NB4 (cell line): ENCODE measurements around the gene COTL1.
A peak's percentile ranks its signal among the peaks of the same experiment; 100 is the strongest.

ENCODE experiments used
- DNase-seq: peaks from one replicate; pipeline ENCODE4 v3.0.0; 2010; ENCODE audit warnings: low read depth
- H3K4me3 ChIP-seq: one replicate; pipeline ENCODE4 v1.5.1; 2011; ENCODE audit warnings: mild to moderate bottlenecking, low read depth, low read length, moderate library complexity
- CTCF ChIP-seq: IDR thresholded peaks from one replicate; pipeline ENCODE4 v1.5.1; 2012; ENCODE audit warnings: low read depth, low read length
- MAX ChIP-seq: IDR thresholded peaks from 2 replicates; pipeline ENCODE4 v1.6.1; 2011; ENCODE audit warnings: low read depth, low read length
- MYC ChIP-seq: IDR thresholded peaks from 2 replicates; pipeline ENCODE4 v1.6.1; 2011; ENCODE audit warnings: low read depth, low read length
- POLR2A ChIP-seq: IDR thresholded peaks from 2 replicates; pipeline ENCODE4 v1.6.1; 2011; ENCODE audit warnings: mild to moderate bottlenecking; ENCODE audit not compliant: insufficient read length; ENCODE audit errors: extremely low read depth

Gene COTL1

GRCh38 chr16:84614968-84615813 lies 2.7 kb downstream of the COTL1 start:
- H3K4me3 ChIP-seq, result no peak overlapping the region
- no peak for TF ChIP-seq POLR2A
- no peak for TF ChIP-seq CTCF
- TF ChIP-seq MYC, result no peak
- TF ChIP-seq MAX, result no peak

GRCh38 chr16:84614623-84614967 lies 3.3 kb downstream of the COTL1 start:
- H3K4me3 ChIP-seq, result no peak overlapping the region
- TF ChIP-seq CTCF (no peak), POLR2A (no peak), MAX (no peak), MYC (no peak)
- no peak for DNase-seq

More at GRCh38 chr16:84614968-84615813, 2.7 kb downstream of the COTL1 start:
- DNase-seq, result peak; percentile 49

GRCh38 chr16:84614073-84614459 lies 3.8 kb downstream of the COTL1 start:
- DNase-seq, result no peak
- TF ChIP-seq MYC (no peak), MAX (no peak), POLR2A (no peak), CTCF (no peak)
- H3K4me3 ChIP-seq, result no peak overlapping the region

- H3K4me3 ChIP-seq, result no peak overlapping the region
- DNase-seq, result no peak
- no peak for TF ChIP-seq POLR2A
- TF ChIP-seq MAX, result no peak
- TF ChIP-seq CTCF, result no peak
- TF ChIP-seq MYC, result no peak
Measured at GRCh38 chr16:84613408-84614072, 4.3 kb downstream of the COTL1 start.

- TF ChIP-seq MYC, result no peak
- TF ChIP-seq CTCF, result no peak
- TF ChIP-seq MAX, result no peak
- H3K4me3 ChIP-seq, result no peak overlapping the region
- no peak for DNase-seq
Measured at GRCh38 chr16:84612686-84613085, 5.2 kb downstream of the COTL1 start.
